Natural killer cell (primary cell): ENCODE measurements around the gene CTIF. TPM values are rescaled to one million over a fixed set of nuclear protein-coding genes. Genes with fewer than 3 reads are reported as not detected.

ENCODE experiments used
- ATAC-seq, 3 donors: fragments of 150-1000 bp in 2 of 3; fragments of 200-7000 bp in 1 of 3; cut with Tn5 transposase; 1 replicate in 1 of 3; 2 replicates in 2 of 3; pipeline ENCODE4 v1.10.0; 2021; ENCODE audit warnings: mild to moderate bottlenecking in 2 of 3, moderate library complexity in 2 of 3
- DNase-seq, 2 donors: peaks; one replicate each; pipeline versions ENCODE4 v3.0.0 to v3.0.0-alpha.2; 2013 to 2021; ENCODE audit warnings: mixed read lengths in 1 of 2
- H3K27ac ChIP-seq: one replicate; pipeline ENCODE4 v1.5.1; 2013; ENCODE audit warnings: mild to moderate bottlenecking, low read length
- H3K27me3 ChIP-seq: one replicate; pipeline ENCODE4 v1.6.1; 2013; ENCODE audit warnings: low read length; ENCODE audit not compliant: control insufficient read depth, insufficient read depth
- H3K36me3 ChIP-seq: one replicate; pipeline ENCODE4 v1.6.1; 2013; ENCODE audit warnings: low read length; ENCODE audit not compliant: control insufficient read depth, insufficient read depth
- H3K4me1 ChIP-seq: one replicate; pipeline ENCODE4 v1.6.1; 2013; ENCODE audit warnings: low read length; ENCODE audit not compliant: control insufficient read depth, insufficient read depth
- H3K4me3 ChIP-seq: one replicate; pipeline ENCODE4 v1.5.1; 2013; ENCODE audit warnings: low read length
- H3K9me3 ChIP-seq: one replicate; pipeline ENCODE4 v1.6.1; 2013; ENCODE audit warnings: low read length; ENCODE audit not compliant: control insufficient read depth, insufficient read depth
- H3K27ac Mint-ChIP-seq, 2 donors: one replicate each; pipeline ENCODE4 v1.8.0; 2022; ENCODE audit warnings: mild to moderate bottlenecking in 2 of 2, mixed read lengths in 2 of 2, moderate library complexity in 1 of 2
- H3K27me3 Mint-ChIP-seq, 2 donors: one replicate each; pipeline ENCODE4 v1.8.0; 2022; ENCODE audit warnings: low read depth in 2 of 2, mixed read lengths in 2 of 2
- H3K36me3 Mint-ChIP-seq: one replicate; pipeline ENCODE4 v1.8.0; 2022; ENCODE audit warnings: mixed read lengths
- H3K4me1 Mint-ChIP-seq, 2 donors: one replicate each; pipeline ENCODE4 v1.8.0; 2022; ENCODE audit warnings: mixed read lengths in 2 of 2
- H3K4me3 Mint-ChIP-seq: one replicate; pipeline ENCODE4 v1.8.0; 2022; ENCODE audit warnings: mild to moderate bottlenecking, moderate library complexity, mixed read lengths
- H3K9me3 Mint-ChIP-seq, 2 donors: one replicate each; pipeline ENCODE4 v1.8.0; 2022; ENCODE audit warnings: mixed read lengths in 2 of 2
- CTCF ChIP-seq: fragments of 200-600 bp; IDR thresholded peaks from one replicate; pipeline ENCODE4 v1.8.0; 2022; ENCODE audit warnings: antibody characterized with exemption
- WGBS: methylation state at CpG from one replicate; pipeline ENCODE4 v1.1.7; 2013; ENCODE audit warnings: missing lambda C conversion rate; ENCODE audit not compliant: insufficient coverage; 5-methylcytosine and 5-hydroxymethylcytosine counted together
- intact Hi-C: fragments of 100-400 bp; cut with micrococcal nuclease; formaldehyde crosslinking; loops from one replicate; pipeline ENCODE4 v1.14.2; 2022
- total RNA-seq, 4 donors: library from RNA; stranded (reverse); fragments of 120-200 nt in 1 of 4; gene quantifications; one replicate each; pipeline versions ENCODE4 v1.2.3 to v1.2.4, GENCODE V29; 2013 to 2022

The CTIF gene
- total RNA-seq, 3 donors from 2014 or later (not counting 1 experiment from before 2014, with no cell fraction given), result 6.9 to 10.2 (median 8.2) TPM

GRCh38 chr18:48676756-48677368, 138.0 kb downstream of the CTIF start:
- peak; percentile 74 for TF ChIP-seq CTCF
- intact Hi-C loops, result loop anchor here (5.0 to 10.0 kb wide), 6 partner anchors 268 to 1680 kb away; no protein-coding TSS in a partner anchor
- H3K9me3 ChIP-seq, result no peaks in the 10 kb centered on the region
- H3K27ac ChIP-seq, result no peak overlapping the region
- H3K27me3 Mint-ChIP-seq, result no peaks in the 10 kb centered on the region
- H3K36me3 ChIP-seq, result no peaks in the 10 kb centered on the region
- no peak overlapping the region for H3K4me3 Mint-ChIP-seq
- H3K4me1 ChIP-seq, result peaks cover 7% of the 10 kb centered on the region
- DNase-seq (peak; percentile 51 to 76), ATAC-seq (peak in 2 of 3 donors; percentile 39 to 55)
- H3K9me3 Mint-ChIP-seq, result no peaks in the 10 kb centered on the region
- H3K4me1 Mint-ChIP-seq, result no peaks in the 10 kb centered on the region
- H3K27me3 ChIP-seq, result no peaks in the 10 kb centered on the region
- H3K36me3 Mint-ChIP-seq, result peaks cover 1% of the 10 kb centered on the region
- H3K27ac Mint-ChIP-seq, result no peak overlapping the region
- WGBS, result 48% methylated on average over 17 of the region's 17 CpGs
- H3K4me3 ChIP-seq, result no peak overlapping the region

GRCh38 chr18:48678237-48679115, 139.6 kb downstream of the CTIF start:
- intact Hi-C loops, result loop anchor here (5.0 to 10.0 kb wide), 6 partner anchors 266 to 1679 kb away; no protein-coding TSS in a partner anchor
- 88% methylated on average over 15 of the region's 16 CpGs for WGBS

GRCh38 chr18:48679236-48679635, 140.4 kb downstream of the CTIF start:
- Mint-ChIP-seq H3K36me3 (no peaks in the 10 kb centered on the region), H3K4me1 (no peaks in the 10 kb centered on the region), H3K9me3 (no peaks in the 10 kb centered on the region), H3K4me3 (no peak overlapping the region), H3K27me3 (no peaks in the 10 kb centered on the region), H3K27ac (peak overlapping the region in 1 of 2 donors; percentile 6)
- Histone ChIP-seq H3K27me3 (no peaks in the 10 kb centered on the region), H3K9me3 (no peaks in the 10 kb centered on the region), H3K4me1 (peaks cover 7% of the 10 kb centered on the region), H3K4me3 (no peak overlapping the region), H3K36me3 (no peaks in the 10 kb centered on the region), H3K27ac (no peak overlapping the region)
- ATAC-seq (no peak), DNase-seq (no peak)
- WGBS, result 47% methylated on average over 2 of the region's 3 CpGs
- no peak for TF ChIP-seq CTCF
- intact Hi-C loops, result loop anchor here (5.0 to 10.0 kb wide), 6 partner anchors 266 to 1678 kb away; no protein-coding TSS in a partner anchor

More at GRCh38 chr18:48678237-48679115, 139.6 kb downstream of the CTIF start:
- H3K9me3 Mint-ChIP-seq, result no peaks in the 10 kb centered on the region
- no peak overlapping the region for H3K4me3 Mint-ChIP-seq
- H3K36me3 ChIP-seq, result no peaks in the 10 kb centered on the region
- H3K27ac ChIP-seq, result no peak overlapping the region
- no peaks in the 10 kb centered on the region for H3K36me3 Mint-ChIP-seq
- TF ChIP-seq CTCF, result no peak
- ATAC-seq (no peak), DNase-seq (no peak)
- peaks cover 7% of the 10 kb centered on the region for H3K4me1 ChIP-seq
- H3K4me3 ChIP-seq, result no peak overlapping the region
- no peak overlapping the region for H3K27ac Mint-ChIP-seq
- H3K4me1 Mint-ChIP-seq, result no peaks in the 10 kb centered on the region
- no peaks in the 10 kb centered on the region for H3K9me3 ChIP-seq
- no peaks in the 10 kb centered on the region for H3K27me3 ChIP-seq
- H3K27me3 Mint-ChIP-seq, result no peaks in the 10 kb centered on the region
